Lower leg skin (tissue), 3 donors: ENCODE results near the gene IL7R.

Experiments used
- POLR2A ChIP-seq, 2 donors: fragments of 450-650 bp; IDR thresholded peaks; one replicate each; pipeline ENCODE4 v1.6.1; 2016 to 2017; ENCODE audit warnings: antibody characterized with exemption in 2 of 2, mild to moderate bottlenecking in 1 of 2, moderate library complexity in 1 of 2
- TF ChIP-seq, protein P1 (sequence below), 3 donors: fragments of 450-650 bp; IDR thresholded peaks; one replicate each; pipeline ENCODE4 v1.5.1; 2016; ENCODE audit warnings: antibody characterized with exemption in 3 of 3, mild to moderate bottlenecking in 3 of 3, moderate library complexity in 2 of 3

- no peak for TF ChIP-seq POLR2A (IDR thresholded peaks at IDR 0.05)
- TF ChIP-seq, protein P1, sequence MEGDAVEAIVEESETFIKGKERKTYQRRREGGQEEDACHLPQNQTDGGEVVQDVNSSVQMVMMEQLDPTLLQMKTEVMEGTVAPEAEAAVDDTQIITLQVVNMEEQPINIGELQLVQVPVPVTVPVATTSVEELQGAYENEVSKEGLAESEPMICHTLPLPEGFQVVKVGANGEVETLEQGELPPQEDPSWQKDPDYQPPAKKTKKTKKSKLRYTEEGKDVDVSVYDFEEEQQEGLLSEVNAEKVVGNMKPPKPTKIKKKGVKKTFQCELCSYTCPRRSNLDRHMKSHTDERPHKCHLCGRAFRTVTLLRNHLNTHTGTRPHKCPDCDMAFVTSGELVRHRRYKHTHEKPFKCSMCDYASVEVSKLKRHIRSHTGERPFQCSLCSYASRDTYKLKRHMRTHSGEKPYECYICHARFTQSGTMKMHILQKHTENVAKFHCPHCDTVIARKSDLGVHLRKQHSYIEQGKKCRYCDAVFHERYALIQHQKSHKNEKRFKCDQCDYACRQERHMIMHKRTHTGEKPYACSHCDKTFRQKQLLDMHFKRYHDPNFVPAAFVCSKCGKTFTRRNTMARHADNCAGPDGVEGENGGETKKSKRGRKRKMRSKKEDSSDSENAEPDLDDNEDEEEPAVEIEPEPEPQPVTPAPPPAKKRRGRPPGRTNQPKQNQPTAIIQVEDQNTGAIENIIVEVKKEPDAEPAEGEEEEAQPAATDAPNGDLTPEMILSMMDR (IDR thresholded peaks at IDR 0.05): no peak
These were observed 47.0 kb downstream of the IL7R start for GRCh38 chr5:35903631-35904203.
